ENCODE results near the gene OTOGL.

Gene OTOGL

DNA sequence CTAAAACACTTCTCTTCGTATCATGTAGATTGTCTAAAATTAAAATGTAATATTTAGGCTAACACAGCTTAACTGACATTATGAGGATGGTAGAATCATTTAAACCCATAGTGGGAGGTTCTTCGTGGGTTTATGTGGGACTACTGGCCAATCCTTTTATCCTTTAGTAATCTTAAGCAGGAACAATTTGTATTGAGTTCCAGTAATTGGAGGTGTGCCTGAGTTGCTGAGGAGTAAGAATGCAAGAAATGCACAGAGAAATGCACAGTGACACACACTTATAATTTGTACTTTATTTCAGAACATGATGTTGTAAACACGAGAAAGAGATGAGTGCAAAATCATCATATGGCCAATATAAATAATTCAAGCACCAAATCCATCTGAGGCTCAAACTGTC is 22.3 kb downstream of the OTOGL start:
- no peak overlapping the region for H2AK5ac ChIP-seq (ENCODE audit: low read length, severe bottlenecking)
- no peak overlapping the region for H3K4me2 ChIP-seq (ENCODE audit: low read length, poor library complexity, severe bottlenecking)
- no peak for DNase-seq
- 79% methylated on average over 2 of the region's 3 CpGs for WGBS
- no peak overlapping the region for H2BK5ac ChIP-seq (ENCODE audit: low read depth, low read length, poor library complexity, severe bottlenecking)
- H3K14ac ChIP-seq (ENCODE audit: low read length in 2 of 2): no peak overlapping the region
- H3K4me1 ChIP-seq (ENCODE audit: control insufficient read depth, insufficient read depth, low read depth, low read length): no peaks in the 10 kb centered on the region
- H3K79me1 ChIP-seq (replicated peaks; ENCODE audit: low read length, poor library complexity, severe bottlenecking): no peaks in the 10 kb centered on the region
- H2BK120ac ChIP-seq (ENCODE audit: low read depth, low read length): no peak overlapping the region
- no peaks in the 10 kb centered on the region for H3K27me3 ChIP-seq (ENCODE audit: control insufficient read depth in 1 of 2, insufficient read depth in 1 of 2, low read length in 2 of 2)
- H3K27ac ChIP-seq (ENCODE audit: low read length, poor library complexity, severe bottlenecking): no peak overlapping the region
- H4K8ac ChIP-seq (ENCODE audit: low read length): no peak overlapping the region
- no peak overlapping the region for H2BK15ac ChIP-seq (ENCODE audit: low read depth, poor library complexity, severe bottlenecking)
- no peaks in the 10 kb centered on the region for H3K36me3 ChIP-seq (ENCODE audit: control insufficient read depth in 1 of 2, insufficient read depth in 2 of 2, low read depth in 1 of 2, low read length in 2 of 2)
- H3K18ac ChIP-seq (ENCODE audit: low read depth in 1 of 2, low read length in 2 of 2): no peak overlapping the region
- no peak overlapping the region for H3K4ac ChIP-seq (ENCODE audit: low read depth in 1 of 2, low read length in 2 of 2)
- no peaks in the 10 kb centered on the region for H3K9me3 ChIP-seq (ENCODE audit: control insufficient read depth, low read length)
- H2AFZ ChIP-seq (ENCODE audit: low read depth, low read length): no peak overlapping the region
- no peak overlapping the region for H3K23ac ChIP-seq (ENCODE audit: low read length in 2 of 2)
- H3K4me3 ChIP-seq (ENCODE audit: insufficient read depth in 1 of 2, low read depth in 1 of 2, low read length in 2 of 2): no peak overlapping the region
- no peak overlapping the region for H3K9ac ChIP-seq (ENCODE audit: low read length)
- H4K91ac ChIP-seq (ENCODE audit: low read length): no peak overlapping the region
- no peak overlapping the region for H2BK12ac ChIP-seq (ENCODE audit: low read length in 2 of 2)

DNA sequence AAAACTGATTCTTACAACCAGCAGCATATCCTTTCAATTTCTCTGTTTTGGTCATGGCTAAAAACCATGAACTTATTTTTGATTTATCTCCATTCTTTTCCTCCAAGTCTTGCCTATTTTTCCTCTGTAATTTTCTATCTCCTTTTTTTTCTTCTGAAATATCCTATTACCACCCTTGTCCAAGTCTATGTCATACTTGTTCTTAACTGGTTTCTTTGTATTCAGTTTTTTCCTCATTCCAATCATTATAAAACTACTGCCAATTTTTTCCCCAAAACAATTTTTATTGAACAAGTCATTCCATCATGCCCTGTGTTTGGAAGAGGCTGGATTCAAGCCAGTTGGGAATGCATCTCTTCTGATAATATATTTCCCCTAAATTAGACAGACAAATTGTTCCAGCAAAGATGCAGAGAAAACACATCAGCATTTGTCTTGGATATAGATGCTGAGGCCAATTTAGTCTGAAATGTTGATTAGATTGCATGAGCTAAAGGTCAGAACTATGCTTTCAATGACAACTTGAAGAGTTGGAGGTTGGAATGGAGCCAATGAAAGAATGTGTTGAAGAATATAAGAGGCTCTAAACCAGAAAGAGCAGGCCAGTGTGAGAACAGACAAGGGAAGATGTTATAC is 30.7 kb downstream of the OTOGL start:
- no peak overlapping the region for H2BK120ac ChIP-seq (ENCODE audit: low read depth, low read length)
- H2AK5ac ChIP-seq (ENCODE audit: low read length, severe bottlenecking): no peak overlapping the region
- DNase-seq: no peak
- no peaks in the 10 kb centered on the region for H3K79me1 ChIP-seq (replicated peaks; ENCODE audit: low read length, poor library complexity, severe bottlenecking)
- no peak overlapping the region for H2BK12ac ChIP-seq (ENCODE audit: low read length in 2 of 2)
- no peak overlapping the region for H3K4me2 ChIP-seq (ENCODE audit: low read length, poor library complexity, severe bottlenecking)
- no peak overlapping the region for H3K14ac ChIP-seq (ENCODE audit: low read length in 2 of 2)
- no peaks in the 10 kb centered on the region for H3K36me3 ChIP-seq (ENCODE audit: control insufficient read depth in 1 of 2, insufficient read depth in 2 of 2, low read depth in 1 of 2, low read length in 2 of 2)
- H3K4me3 ChIP-seq (ENCODE audit: insufficient read depth in 1 of 2, low read depth in 1 of 2, low read length in 2 of 2): no peak overlapping the region
- no peak overlapping the region for H4K91ac ChIP-seq (ENCODE audit: low read length)
- no peak overlapping the region for H3K4ac ChIP-seq (ENCODE audit: low read depth in 1 of 2, low read length in 2 of 2)
- H3K9ac ChIP-seq (ENCODE audit: low read length): no peak overlapping the region
- no peak overlapping the region for H3K27ac ChIP-seq (ENCODE audit: low read length, poor library complexity, severe bottlenecking)
- H3K18ac ChIP-seq (ENCODE audit: low read depth in 1 of 2, low read length in 2 of 2): no peak overlapping the region
- no peak overlapping the region for H2BK5ac ChIP-seq (ENCODE audit: low read depth, low read length, poor library complexity, severe bottlenecking)
- H3K9me3 ChIP-seq (ENCODE audit: control insufficient read depth, low read length): no peaks in the 10 kb centered on the region
- no peak overlapping the region for H3K23ac ChIP-seq (ENCODE audit: low read length in 2 of 2)
- no peaks in the 10 kb centered on the region for H3K4me1 ChIP-seq (ENCODE audit: control insufficient read depth, insufficient read depth, low read depth, low read length)
- no peak overlapping the region for H2BK15ac ChIP-seq (ENCODE audit: low read depth, poor library complexity, severe bottlenecking)
- H4K8ac ChIP-seq (ENCODE audit: low read length): no peak overlapping the region
- no peak overlapping the region for H2AFZ ChIP-seq (ENCODE audit: low read depth, low read length)
- no peaks in the 10 kb centered on the region for H3K27me3 ChIP-seq (ENCODE audit: control insufficient read depth in 1 of 2, insufficient read depth in 1 of 2, low read length in 2 of 2)

DNA sequence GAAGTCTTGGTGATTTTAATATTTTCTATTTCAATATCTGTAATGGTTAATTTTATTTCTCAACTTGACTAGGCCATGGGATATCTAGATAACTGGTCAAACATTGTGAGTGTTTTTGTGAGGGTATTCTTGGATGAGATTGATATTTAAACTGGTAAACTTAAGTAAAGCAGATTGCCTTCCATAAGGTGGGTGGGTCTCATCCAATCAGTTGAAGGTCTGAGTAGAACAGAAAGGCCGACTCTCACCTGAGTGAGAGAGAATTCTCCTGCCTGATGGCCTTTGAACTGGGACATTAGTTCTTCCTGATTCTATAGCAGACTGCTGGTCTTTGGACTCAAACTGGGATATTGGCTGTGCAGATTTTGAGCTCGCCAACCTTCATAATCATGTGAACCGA is 36.3 kb downstream of the OTOGL start:
- DNase-seq: no peak
- H3K4me1 ChIP-seq (ENCODE audit: control insufficient read depth, insufficient read depth, low read depth, low read length): no peaks in the 10 kb centered on the region
- H3K23ac ChIP-seq (ENCODE audit: low read length in 2 of 2): no peak overlapping the region
- no peak overlapping the region for H4K8ac ChIP-seq (ENCODE audit: low read length)
- no peak overlapping the region for H3K4me2 ChIP-seq (ENCODE audit: low read length, poor library complexity, severe bottlenecking)
- H2BK15ac ChIP-seq (ENCODE audit: low read depth, poor library complexity, severe bottlenecking): no peak overlapping the region
- H2AK5ac ChIP-seq (ENCODE audit: low read length, severe bottlenecking): no peak overlapping the region
- H3K18ac ChIP-seq (ENCODE audit: low read depth in 1 of 2, low read length in 2 of 2): no peak overlapping the region
- H3K27ac ChIP-seq (ENCODE audit: low read length, poor library complexity, severe bottlenecking): no peak overlapping the region
- H3K79me1 ChIP-seq (replicated peaks; ENCODE audit: low read length, poor library complexity, severe bottlenecking): no peaks in the 10 kb centered on the region
- H3K9ac ChIP-seq (ENCODE audit: low read length): no peak overlapping the region
- no peaks in the 10 kb centered on the region for H3K27me3 ChIP-seq (ENCODE audit: control insufficient read depth in 1 of 2, insufficient read depth in 1 of 2, low read length in 2 of 2)
- no peak overlapping the region for H3K14ac ChIP-seq (ENCODE audit: low read length in 2 of 2)
- H2BK12ac ChIP-seq (ENCODE audit: low read length in 2 of 2): no peak overlapping the region
- 100% methylated on average over 3 of the region's 3 CpGs for WGBS
- H3K9me3 ChIP-seq (ENCODE audit: control insufficient read depth, low read length): no peaks in the 10 kb centered on the region
- no peak overlapping the region for H3K4me3 ChIP-seq (ENCODE audit: insufficient read depth in 1 of 2, low read depth in 1 of 2, low read length in 2 of 2)
- no peak overlapping the region for H4K91ac ChIP-seq (ENCODE audit: low read length)
- H3K4ac ChIP-seq (ENCODE audit: low read depth in 1 of 2, low read length in 2 of 2): no peak overlapping the region
- H2AFZ ChIP-seq (ENCODE audit: low read depth, low read length): no peak overlapping the region
- no peak overlapping the region for H2BK120ac ChIP-seq (ENCODE audit: low read depth, low read length)
- H2BK5ac ChIP-seq (ENCODE audit: low read depth, low read length, poor library complexity, severe bottlenecking): no peak overlapping the region
- no peaks in the 10 kb centered on the region for H3K36me3 ChIP-seq (ENCODE audit: control insufficient read depth in 1 of 2, insufficient read depth in 2 of 2, low read depth in 1 of 2, low read length in 2 of 2)

DNA sequence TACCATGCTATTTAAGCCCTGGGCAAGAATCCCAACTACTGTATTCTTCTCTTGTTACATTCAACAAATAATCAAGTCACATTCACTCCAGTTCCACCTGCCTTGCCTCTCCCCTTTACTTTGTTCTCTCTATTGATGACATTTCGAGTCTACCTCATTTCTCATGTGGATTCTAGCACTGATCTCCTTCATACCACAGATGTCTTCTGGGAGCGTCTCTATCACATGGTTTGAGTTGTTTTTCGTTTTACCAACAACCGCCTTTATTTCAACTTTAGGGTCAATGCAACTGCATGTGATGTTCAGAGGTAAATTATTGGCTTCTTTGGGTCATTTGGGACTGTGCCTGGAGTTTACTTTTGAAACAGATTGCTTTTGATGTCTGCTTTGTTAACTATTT is 40.7 kb downstream of the OTOGL start:
- H3K18ac ChIP-seq (ENCODE audit: low read depth in 1 of 2, low read length in 2 of 2): no peak overlapping the region
- H3K4me3 ChIP-seq (ENCODE audit: insufficient read depth in 1 of 2, low read depth in 1 of 2, low read length in 2 of 2): no peak overlapping the region
- H3K9me3 ChIP-seq (ENCODE audit: control insufficient read depth, low read length): no peaks in the 10 kb centered on the region
- H4K8ac ChIP-seq (ENCODE audit: low read length): no peak overlapping the region
- no peak overlapping the region for H2AFZ ChIP-seq (ENCODE audit: low read depth, low read length)
- no peak overlapping the region for H2AK5ac ChIP-seq (ENCODE audit: low read length, severe bottlenecking)
- no peak overlapping the region for H3K14ac ChIP-seq (ENCODE audit: low read length in 2 of 2)
- H2BK15ac ChIP-seq (ENCODE audit: low read depth, poor library complexity, severe bottlenecking): no peak overlapping the region
- no peak overlapping the region for H3K4me2 ChIP-seq (ENCODE audit: low read length, poor library complexity, severe bottlenecking)
- 81% methylated on average over 4 of the region's 4 CpGs for WGBS
- H3K36me3 ChIP-seq (ENCODE audit: control insufficient read depth in 1 of 2, insufficient read depth in 2 of 2, low read depth in 1 of 2, low read length in 2 of 2): no peaks in the 10 kb centered on the region
- H4K91ac ChIP-seq (ENCODE audit: low read length): no peak overlapping the region
- H3K27me3 ChIP-seq (ENCODE audit: control insufficient read depth in 1 of 2, insufficient read depth in 1 of 2, low read length in 2 of 2): no peaks in the 10 kb centered on the region
- no peaks in the 10 kb centered on the region for H3K79me1 ChIP-seq (replicated peaks; ENCODE audit: low read length, poor library complexity, severe bottlenecking)
- H3K27ac ChIP-seq (ENCODE audit: low read length, poor library complexity, severe bottlenecking): no peak overlapping the region
- H3K9ac ChIP-seq (ENCODE audit: low read length): no peak overlapping the region
- no peak overlapping the region for H2BK12ac ChIP-seq (ENCODE audit: low read length in 2 of 2)
- H2BK5ac ChIP-seq (ENCODE audit: low read depth, low read length, poor library complexity, severe bottlenecking): no peak overlapping the region
- H2BK120ac ChIP-seq (ENCODE audit: low read depth, low read length): no peak overlapping the region
- no peak overlapping the region for H3K23ac ChIP-seq (ENCODE audit: low read length in 2 of 2)
- no peak for DNase-seq
- no peaks in the 10 kb centered on the region for H3K4me1 ChIP-seq (ENCODE audit: control insufficient read depth, insufficient read depth, low read depth, low read length)
- no peak overlapping the region for H3K4ac ChIP-seq (ENCODE audit: low read depth in 1 of 2, low read length in 2 of 2)
